GM18909 (cell line): Measurements from ENCODE around the gene ZNF791.
"Not testable (repeated sequence)": the region's sequence is repeated elsewhere in the genome, so short reads cannot be mapped to it uniquely, and the experiment has no call there.

ENCODE experiments used
- ATAC-seq: cut with Tn5 transposase; IDR thresholded peaks from one replicate; pipeline ENCODE4 v1.9.1; 2021; ENCODE audit warnings: mild to moderate bottlenecking; ENCODE audit not compliant: unreplicated experiment, poor library complexity

ZNF791 gene

DNA sequence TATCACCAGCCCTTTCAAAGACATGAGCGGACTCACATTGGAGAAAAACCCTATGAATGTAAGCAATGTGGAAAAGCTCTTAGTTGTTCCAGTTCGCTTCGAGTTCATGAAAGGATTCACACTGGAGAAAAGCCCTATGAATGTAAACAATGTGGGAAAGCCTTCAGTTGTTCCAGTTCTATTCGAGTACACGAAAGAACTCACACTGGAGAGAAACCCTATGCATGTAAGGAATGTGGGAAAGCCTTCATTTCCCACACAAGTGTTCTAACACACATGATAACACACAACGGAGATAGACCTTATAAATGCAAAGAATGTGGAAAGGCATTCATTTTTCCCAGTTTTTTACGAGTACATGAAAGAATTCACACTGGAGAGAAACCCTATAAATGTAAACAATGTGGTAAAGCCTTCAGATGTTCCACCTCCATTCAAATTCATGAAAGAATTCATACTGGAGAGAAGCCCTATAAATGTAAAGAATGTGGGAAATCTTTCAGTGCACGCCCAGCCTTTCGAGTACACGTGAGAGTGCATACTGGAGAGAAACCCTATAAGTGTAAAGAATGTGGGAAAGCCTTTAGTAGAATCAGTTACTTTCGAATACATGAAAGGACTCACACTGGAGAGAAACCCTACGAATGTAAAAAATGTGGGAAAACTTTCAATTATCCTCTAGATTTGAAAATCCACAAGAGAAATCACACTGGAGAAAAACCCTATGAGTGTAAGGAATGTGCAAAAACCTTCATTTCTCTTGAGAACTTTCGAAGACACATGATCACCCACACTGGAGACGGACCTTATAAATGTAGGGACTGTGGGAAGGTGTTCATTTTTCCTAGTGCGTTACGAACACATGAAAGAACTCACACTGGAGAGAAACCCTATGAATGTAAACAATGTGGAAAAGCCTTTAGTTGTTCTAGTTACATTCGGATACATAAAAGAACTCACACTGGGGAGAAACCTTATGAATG lies 17.6 kb downstream of the ZNF791 start:
- no peak for ATAC-seq

DNA sequence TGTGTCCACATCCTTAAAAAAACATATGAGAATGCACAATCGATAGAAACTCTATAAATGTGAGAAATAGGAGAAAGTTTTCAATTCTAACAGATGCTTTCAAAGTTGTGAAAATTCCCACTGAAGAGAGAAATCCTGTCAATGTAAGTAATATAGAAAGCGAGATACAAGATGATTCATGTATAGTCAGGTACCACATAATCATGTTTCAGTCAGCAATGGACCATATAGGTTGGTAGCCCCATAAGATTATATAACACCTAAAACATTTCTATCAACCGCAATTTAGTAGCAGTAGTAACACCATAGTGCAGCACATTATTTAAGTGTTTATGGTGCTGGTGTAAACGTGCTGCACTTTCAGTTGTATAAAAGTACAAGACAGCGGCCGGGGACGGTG lies 18.5 kb downstream of the ZNF791 start:
- ATAC-seq = no peak

DNA sequence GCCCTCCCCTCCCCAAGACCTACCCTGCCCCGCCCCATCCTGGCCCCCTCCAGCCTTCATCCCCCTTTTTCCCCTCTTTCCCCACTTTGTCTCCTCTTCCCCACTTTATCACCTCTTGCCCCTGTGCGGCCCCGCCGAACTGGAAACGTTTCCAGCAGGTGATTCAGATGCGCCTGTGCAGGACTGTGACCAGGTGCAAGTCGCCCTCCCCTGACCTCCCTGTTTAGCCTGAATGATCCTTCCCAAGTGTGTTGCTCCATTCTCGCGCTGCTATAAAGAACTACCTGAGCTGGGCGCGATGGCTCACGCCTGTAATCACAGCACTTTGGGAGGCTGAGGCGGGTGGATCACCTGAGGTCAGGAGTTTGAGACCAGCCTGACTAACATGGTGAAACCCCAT lies 25.9 kb downstream of the ZNF791 start:
- ATAC-seq = no peak

DNA sequence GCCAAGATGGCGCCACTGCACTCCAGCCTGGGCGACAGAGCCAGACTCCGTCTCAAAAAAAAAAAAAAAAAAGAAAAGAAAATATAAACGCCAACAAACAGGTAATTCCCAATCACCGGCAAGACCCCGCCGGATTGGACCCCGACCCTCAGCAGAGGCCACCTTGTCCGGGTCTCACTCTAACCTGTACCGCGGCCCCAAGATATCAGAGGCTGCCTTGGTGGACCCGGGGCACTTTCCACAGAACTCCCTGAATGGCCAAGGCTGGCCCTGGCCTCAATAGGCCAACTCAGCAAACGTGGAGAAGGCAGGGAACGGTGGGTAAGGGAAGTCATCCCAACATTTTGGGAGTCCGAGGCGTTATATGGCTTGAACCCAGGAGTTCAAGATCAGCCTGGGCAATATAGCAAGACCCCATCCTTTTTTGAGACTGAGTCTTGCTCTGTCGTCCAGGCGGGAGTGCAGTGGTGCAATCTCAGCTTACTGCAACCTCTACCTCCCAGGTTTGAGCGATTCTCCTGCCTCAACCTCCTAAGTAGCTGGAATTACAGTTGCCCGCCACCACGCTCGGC lies 28.0 kb downstream of the ZNF791 start:
- no peak for ATAC-seq

DNA sequence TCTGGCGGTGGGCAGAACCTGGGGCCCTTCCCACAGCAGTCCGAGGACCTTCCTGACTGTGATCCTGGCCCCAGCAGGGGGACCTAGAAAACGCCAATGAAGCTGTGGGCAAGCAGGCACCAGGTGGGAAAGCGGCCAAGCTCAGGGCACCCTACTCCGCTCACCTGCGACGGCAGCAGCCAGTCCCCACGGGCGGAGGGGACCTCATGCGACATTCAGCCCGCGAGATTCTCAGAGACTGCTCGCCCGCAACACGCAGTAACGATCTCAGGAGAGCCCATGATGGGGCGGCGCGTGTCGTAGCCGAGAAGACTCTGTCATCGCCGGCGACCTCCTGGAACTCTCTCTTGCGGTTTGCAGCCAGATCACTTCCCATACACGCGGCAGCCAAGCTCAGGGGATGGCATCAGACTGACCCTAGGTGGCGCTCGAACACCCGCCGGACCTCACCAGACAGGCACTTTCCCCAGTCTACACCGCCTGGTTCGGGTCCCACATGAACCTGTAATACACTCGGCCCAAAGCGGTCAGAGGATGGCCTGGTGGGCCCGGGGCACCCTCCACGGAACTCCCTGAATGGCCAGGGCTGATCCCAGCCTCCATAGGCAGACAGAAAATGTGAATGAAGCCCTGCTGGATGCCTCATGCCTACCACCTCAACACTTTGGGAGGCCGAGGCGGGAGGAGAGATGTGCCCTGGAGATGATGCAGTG lies 29.3 kb downstream of the ZNF791 start:
- ATAC-seq = peak; percentile 50

DNA sequence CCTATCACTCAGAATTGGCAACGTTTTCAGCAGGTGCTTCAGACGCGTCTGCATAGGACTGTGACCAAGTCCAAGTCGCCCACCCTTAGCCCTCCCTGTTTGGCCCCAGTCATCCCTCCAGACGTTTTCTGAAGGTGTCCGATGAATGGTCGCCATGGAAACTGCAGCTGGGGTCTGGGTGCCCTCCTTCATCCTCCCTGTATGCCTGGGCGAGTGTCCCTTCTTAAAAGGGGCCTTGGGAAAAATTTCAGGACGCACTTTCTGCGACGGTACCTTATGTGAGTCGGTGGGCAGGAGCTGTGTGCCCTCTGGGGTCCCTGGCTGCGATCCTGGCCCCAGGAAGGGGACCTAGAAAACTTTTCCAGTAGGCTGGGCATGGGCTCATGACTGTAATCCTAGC lies 30.7 kb downstream of the ZNF791 start:
- no peak for ATAC-seq

DNA sequence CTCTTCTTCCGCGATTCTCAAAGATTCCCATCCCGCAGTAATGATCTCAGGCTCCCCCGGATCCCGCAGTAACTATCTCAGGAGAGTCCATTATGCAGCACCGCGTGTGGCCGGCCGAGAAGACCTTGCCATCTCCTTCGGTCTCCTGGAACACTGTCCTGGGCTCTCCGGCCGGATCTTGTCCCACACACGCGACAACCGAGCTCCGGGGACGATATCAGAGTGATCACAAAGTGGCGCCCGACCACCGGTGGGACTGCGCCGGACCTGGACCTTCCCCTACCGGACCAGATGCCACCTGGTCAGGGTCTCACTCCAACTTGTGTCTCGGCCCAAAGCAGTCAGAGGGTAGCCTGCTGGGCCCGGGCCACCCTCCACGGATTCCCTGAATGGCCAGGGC lies 31.8 kb downstream of the ZNF791 start:
- no peak for ATAC-seq

DNA sequence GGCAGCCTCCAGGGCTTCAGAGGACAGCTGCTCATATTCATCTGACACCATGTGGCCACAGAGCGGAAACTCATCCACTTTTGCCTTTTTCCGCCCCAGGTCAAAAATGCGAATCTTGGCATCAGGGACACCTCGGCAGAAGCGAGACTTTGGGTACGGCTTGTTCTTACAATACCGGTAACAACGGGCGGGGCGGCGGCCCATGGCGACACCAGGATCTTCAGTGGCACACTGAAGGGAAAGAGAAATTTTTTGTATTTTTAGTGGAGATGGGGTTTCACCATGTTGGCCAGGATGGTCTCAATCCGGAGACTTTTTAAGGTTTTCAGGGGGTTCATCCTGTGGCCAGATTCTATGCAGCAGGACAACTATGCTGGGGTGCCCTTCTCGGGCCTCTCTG lies 33.0 kb downstream of the ZNF791 start:
- not testable (repeated sequence) for ATAC-seq

DNA sequence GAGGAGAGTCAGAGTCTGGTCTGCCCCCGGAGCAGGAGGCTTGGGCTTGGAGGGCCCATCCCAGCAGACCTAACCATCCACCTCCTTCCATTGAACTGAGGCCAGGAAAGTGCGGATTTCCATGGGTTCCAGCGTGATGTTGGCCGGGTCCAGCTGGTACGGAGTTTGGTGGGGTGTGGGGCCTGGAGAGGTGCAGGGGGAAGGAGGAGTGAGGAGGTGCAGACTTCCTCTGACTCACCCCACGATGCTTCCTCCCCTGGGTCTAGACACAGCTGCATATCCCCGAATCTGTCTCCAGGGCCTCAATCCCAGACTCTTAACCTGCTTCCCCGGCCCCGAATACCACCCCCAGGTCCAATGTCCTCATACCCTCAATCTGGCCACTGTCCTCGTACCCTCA lies 35.8 kb downstream of the ZNF791 start:
- no peak for ATAC-seq

DNA sequence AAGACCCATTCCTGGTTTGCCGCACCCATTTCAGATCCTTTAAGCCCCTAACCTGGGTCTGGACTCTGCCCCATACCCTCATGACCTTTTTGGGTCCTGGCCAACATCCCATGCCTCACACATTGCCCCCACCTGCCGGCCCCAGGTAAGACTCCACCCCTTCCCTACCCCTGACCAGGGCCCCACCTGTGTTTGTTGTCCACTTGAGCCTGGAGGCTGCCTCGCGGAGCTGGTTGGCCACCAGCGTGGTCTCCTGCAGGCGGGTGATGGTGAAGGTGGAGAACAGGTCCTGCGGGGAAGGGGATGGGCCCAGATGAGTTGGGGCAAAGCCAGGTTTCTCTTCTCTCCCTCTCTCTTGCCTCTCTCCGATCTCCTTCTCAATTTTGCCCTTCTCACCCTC lies 36.3 kb downstream of the ZNF791 start:
- no peak for ATAC-seq

DNA sequence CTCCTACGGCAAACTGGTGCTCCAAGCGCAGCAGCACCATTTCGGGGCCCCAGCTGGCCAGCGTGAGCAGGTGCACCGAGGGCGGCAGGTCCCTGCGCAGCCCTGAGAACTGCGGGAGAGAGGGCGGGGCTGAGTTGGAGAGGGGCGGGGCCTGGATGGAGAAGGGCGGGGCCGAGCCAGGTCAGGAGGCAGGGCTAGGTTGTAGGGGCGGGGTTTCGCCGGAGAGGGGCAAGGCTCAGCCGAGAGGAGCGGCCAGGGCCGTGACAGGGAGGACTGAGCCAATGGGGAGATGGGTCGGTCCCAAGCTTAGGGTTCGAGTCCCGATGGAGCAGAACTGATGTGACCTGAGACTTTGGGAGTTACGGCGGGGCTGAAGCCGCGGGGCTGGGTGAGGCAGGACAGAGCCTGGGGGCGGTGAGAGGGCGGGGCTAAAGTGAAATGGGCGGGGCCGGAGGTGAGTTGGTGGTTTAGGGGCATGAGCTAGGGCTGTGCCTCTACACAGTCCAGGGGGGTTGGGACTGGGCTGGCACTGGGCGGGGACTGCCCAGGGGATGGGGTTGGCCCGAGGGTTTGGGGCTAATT lies 36.9 kb downstream of the ZNF791 start:
- no peak for ATAC-seq

DNA sequence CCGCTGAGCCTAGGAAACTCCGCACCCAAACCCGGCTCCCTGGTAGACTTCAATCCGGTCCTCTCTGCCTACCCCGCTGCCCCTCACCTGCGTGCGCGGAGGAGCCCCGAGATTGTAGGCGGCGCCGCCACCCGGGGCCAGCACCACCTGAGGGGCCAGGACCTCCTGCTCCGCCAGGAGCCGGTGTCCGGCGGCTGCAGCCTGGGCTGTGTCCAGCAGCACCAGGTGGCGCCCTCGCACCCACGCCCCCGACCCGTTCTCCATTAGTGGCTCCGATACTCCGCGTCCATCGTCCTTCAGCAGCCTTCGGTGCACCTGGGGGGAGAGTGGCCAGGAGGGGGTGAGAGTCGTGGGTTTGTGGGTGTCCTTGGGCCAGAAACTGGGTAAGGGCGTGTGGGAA lies 37.4 kb downstream of the ZNF791 start:
- ATAC-seq = no peak

DNA sequence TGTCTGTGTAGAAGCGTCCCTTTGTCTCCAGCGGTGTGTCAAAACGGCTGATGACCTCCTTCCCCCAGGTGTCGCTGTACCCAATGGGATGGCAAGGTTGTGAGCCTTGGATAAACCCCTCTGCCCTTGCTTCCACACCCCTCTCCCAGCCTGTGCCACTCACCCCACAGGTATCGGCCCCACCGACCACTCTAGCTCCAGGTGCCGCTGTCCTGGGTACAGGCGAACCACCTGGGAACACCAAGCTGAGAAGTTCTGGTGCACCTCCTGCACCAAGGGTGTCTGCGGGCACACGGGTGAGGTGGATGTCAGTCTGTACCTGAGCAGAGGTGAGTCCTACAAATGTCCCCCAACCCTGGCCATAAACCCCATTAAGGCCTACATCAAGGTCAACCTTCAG lies 39.2 kb downstream of the ZNF791 start:
- ATAC-seq = no peak

DNA sequence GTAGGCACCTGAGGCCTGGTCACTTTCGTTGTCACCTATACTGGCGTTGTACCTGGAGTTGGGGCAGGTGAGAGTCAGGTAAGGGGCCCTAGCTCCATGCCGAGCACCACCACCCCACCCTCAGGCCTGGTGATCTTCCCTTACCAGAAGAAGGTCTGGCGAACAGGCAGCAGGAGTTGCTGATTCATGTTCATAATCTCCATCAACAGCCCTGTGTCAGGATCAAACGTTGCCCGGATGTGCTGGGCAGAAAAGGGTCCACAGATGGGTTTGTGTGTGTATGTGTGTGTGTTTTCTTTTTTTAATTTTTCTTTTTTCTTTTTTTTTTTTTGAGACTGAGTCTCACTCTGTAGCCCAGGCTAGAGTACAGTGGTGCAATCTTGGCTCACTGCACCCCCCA lies 41.5 kb downstream of the ZNF791 start:
- ATAC-seq = no peak

DNA sequence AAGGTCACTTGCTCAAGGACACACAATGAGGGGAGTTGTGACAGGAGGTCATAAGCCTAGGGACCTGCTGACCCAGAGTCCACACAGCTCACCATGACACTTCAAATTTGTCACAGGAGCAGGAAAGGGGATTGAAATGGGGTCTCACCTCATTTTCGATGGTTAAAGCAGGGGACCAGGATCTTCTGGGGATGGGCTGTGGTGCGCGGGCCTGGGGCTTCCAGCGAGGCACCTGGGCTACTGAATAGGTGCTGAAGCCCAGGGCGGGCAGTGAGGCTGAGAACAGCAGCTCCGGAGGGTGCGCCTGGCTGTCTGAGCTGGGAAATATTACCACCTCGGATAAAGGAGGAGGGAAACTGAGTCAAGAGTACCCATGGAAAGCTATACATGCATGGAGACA lies 44.8 kb downstream of the ZNF791 start:
- no peak for ATAC-seq

DNA sequence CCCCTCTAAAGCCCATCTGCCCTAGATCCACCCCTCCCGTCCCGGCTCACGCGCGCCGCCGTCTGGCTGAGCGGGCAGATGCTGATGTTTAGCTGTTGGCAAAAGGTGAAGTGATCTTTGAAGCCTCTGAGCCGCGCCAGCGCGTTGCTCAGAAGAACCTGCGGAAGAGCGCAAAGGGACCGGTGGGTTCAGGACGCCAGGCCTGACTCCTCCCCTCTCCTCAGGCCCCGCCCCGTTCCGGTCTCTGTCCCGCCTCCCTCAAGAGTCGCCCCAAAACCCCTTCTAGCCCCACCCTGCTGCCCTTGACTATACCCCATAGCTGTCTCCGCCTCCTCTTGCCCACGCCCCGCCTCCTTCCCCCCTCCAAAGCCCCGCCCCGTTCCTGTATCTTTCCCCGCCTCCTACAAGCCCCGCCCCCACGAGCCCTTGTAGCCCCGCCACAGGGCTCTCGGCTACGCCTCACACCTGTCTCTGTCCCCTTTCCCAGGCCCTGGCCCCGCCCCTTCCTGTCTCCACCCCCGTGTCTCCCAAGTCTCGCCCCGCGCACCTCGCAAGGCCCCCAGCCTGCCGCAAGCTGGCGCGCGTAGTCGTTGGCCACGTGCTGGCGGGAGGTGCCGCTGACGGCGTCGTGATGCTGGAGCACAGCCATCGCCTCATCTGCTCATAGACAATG lies 46.3 kb downstream of the ZNF791 start:
- ATAC-seq = no peak

DNA sequence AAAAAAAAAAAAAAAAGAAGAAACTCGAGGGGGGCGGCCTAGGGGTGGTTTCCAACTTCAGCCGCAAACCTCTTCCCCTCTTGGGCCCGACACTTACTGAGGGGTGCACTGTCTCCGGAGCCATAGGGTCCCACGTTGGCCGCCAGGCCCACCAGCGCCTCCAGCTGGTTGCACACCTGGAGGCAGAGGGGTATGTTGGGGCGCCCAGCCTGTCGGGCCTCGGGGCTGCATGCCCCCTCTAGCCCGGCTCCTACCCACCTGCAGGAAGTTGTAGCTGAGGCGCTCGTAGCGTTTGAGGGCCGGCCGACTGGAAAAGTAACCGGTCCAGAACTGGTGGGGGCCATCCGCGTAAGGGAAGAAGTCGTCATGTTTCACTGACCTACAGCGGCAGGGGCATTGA lies 47.2 kb downstream of the ZNF791 start:
- ATAC-seq = no peak

DNA sequence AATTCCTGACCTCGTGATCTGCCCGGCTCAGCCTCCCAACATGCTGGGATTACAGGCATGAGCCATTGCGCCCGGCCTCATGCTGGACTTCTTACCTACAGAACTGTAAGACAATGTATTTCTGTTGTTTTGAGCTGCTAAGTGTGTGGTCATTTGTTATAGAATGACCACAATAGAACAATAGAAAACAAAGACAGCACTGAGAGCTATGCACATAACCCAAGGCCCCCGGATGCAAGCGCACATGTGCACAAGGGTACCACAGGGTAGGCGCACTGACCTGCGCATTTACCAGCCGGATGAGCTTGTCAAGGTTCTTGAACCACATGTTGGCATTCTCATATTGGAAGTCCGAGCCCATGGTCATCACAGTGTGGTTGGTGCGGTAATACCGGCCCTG lies 50.3 kb downstream of the ZNF791 start:
- no peak for ATAC-seq

DNA sequence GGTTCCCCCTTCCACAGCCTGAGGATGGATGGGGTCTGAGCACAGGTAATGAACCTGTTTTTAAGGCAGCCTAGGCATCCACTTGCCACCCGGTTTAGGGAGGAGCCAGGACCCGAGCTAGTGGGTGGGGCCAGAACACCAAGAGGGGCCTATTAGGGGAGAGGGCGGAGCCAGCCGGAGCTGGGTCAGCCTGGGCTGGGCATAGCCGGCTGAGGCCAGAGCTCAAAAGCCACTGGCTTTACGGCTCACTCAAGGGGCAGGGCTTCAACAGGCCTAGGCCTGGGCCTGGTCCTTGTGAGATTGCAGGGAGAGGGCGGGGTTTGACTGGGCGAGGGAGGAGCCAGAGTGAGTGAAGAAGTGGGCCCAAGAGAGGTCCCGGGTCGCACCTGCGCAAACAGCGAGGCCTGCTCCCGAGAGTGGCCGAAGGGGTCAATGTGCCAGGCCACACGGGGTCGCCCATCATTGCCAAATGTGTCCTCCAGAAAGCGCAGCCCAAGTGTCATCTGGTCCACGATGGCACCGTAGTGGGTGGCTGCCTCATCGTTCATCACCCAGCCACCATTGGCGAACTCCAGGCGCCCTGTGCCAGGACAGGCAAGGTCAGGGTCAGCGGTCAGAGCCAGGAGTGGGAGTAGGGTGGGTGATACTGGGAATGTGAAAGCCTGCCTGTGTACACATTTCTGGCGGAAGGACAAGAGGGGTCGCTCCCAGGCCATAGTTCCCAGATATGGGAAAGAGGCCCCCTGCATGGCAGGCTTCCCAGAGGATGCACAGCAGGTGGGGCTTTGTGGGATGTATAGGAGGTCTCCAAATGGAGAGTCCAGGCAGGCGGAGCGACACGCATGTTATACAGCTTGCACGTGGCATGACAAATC lies 53.9 kb downstream of the ZNF791 start:
- ATAC-seq = no peak

DNA sequence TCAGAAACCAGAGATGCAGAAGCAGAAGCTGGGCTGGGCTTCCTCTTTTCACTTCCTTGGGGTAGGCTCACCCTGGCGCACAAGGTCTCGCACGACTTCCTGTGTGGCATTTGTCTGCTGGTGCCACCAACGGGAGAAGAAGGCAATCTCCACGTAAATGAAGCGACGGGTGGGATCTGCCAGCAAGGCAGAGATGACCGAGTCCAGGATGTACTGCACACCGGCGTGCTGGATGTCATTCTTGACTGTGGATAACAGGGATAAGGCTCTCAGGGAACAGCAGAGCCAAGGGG lies 54.5 kb downstream of the ZNF791 start:
- no peak for ATAC-seq
